Caco-2 (cell line): ENCODE measurements around the gene ECT2. TPM values are rescaled to one million over a fixed set of nuclear protein-coding genes. Genes with fewer than 3 reads are reported as not detected.
"Not testable (repeated sequence)": the region's sequence is repeated elsewhere in the genome, so short reads cannot be mapped to it uniquely, and the experiment has no call there.

Experiments used
- BruUV-seq: library from RNA; stranded (reverse); fragments of 400-500 nt; replicated peaks from 2 replicates; lab custom pipeline; 2021; lab: Mats Ljungman, UMichigan
- CTCF ChIA-PET: fragments of 300-600 bp; sonication (Branson Sonifier 250); formaldehyde crosslinking; loops from one replicate; lab custom pipeline; 2022; ENCODE audit warnings: antibody characterized with exemption; lab: Charles Lee
- POLR2A ChIA-PET: fragments of 300-600 bp; sonication (Branson Sonifier 250); formaldehyde crosslinking; loops from one replicate; lab custom pipeline; 2022; ENCODE audit warnings: antibody characterized with exemption; lab: Charles Lee
- DNase-seq, 2 experiments: peaks; one replicate each; pipeline versions ENCODE4 v3.0.0 to v3.0.0-alpha.2; 2020 to 2022
- H3K27me3 ChIP-seq: replicated peaks from 2 replicates; pipeline ENCODE4 v1.6.0; 2011; ENCODE audit warnings: low read length; ENCODE audit not compliant: control insufficient read depth, insufficient read depth
- H3K36me3 ChIP-seq: 2 replicates; pipeline ENCODE4 v1.5.1; 2011; ENCODE audit warnings: low read length; ENCODE audit not compliant: control insufficient read depth, insufficient read depth
- H3K4me1 ChIP-seq: fragments of 250-450 bp; sonication (Bioruptor Pico); 2 replicates; pipeline ENCODE4 v1.5.1; 2020; ENCODE audit warnings: mild to moderate bottlenecking
- H3K4me3 ChIP-seq: 2 replicates; pipeline ENCODE4 v1.5.1; 2011; ENCODE audit warnings: low read depth, mild to moderate bottlenecking, control low read depth, low read length
- H3K9me3 ChIP-seq: fragments of 250-450 bp; sonication (Bioruptor Pico); 2 replicates; pipeline ENCODE4 v1.5.1; 2020; ENCODE audit warnings: mild to moderate bottlenecking, moderate library complexity
- H3K27ac Mint-ChIP-seq: one replicate; pipeline ENCODE4 v1.8.0; 2022; ENCODE audit warnings: mixed read lengths; ENCODE audit not compliant: unreplicated experiment
- H3K27me3 Mint-ChIP-seq: one replicate; pipeline ENCODE4 v1.8.0; 2022; ENCODE audit warnings: mixed read lengths; ENCODE audit not compliant: insufficient read depth, unreplicated experiment
- H3K36me3 Mint-ChIP-seq: one replicate; pipeline ENCODE4 v1.8.0; 2022; ENCODE audit warnings: mild to moderate bottlenecking, mixed read lengths; ENCODE audit not compliant: insufficient read depth, unreplicated experiment
- H3K4me1 Mint-ChIP-seq: one replicate; pipeline ENCODE4 v1.8.0; 2022; ENCODE audit warnings: low read depth, mixed read lengths; ENCODE audit not compliant: unreplicated experiment
- H3K4me3 Mint-ChIP-seq: one replicate; pipeline ENCODE4 v1.8.0; 2022; ENCODE audit warnings: mild to moderate bottlenecking, moderate library complexity, mixed read lengths; ENCODE audit not compliant: unreplicated experiment
- H3K9me3 Mint-ChIP-seq: one replicate; pipeline ENCODE4 v1.8.0; 2022; ENCODE audit warnings: mixed read lengths; ENCODE audit not compliant: unreplicated experiment
- intact Hi-C: fragments of 100-400 bp; cut with micrococcal nuclease; formaldehyde crosslinking; loops from one replicate; pipeline ENCODE4 v1.10.0; 2022; ENCODE audit not compliant: unreplicated experiment
- total RNA-seq: library from RNA; stranded (reverse); gene quantifications from 2 replicates; pipeline ENCODE4 v1.2.3, GENCODE V29; 2022
- TF ChIP-seq, protein P1 (sequence below), 2 experiments: fragments of 200-600 bp in 1 of 2; IDR thresholded peaks; 1 replicate in 1 of 2; 2 replicates in 1 of 2; pipeline versions ENCODE4 v1.5.1 to v1.8.0; 2011 to 2022; ENCODE audit warnings: antibody characterized with exemption in 1 of 2, control low read depth in 1 of 2, inconsistent platforms in 1 of 2, low read depth in 1 of 2, low read length in 1 of 2, mild to moderate bottlenecking in 1 of 2, moderate library complexity in 1 of 2; ENCODE audit not compliant: insufficient read depth in 1 of 2, severe bottlenecking in 1 of 2, unreplicated experiment in 1 of 2

The ECT2 gene
- total RNA-seq, 1 experiment from 2014 or later: 68.0 TPM

DNA sequence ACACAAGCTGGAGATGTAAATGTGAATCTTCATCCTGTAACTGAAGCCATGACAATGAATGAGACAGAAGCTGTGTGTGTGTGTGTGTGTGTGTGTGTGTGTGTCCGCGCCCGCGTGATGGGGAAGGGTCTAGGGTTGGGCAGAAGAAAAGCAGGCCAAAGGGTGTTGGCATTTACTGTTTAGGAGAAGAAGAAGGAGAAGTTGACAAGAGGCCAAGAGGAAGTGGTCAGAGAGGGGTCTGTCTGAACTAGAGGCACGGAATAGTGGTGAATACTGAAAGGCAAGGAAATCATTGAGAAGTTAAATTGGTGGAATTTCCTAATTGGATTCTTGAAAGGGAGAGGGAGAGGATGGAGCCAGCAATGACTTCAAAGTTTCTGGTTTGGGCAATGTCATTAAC is 34.0 kb upstream of the ECT2 start:
- peaks cover 1% of the 10 kb centered on the region for H3K4me1 Mint-ChIP-seq
- Histone ChIP-seq H3K9me3 (no peaks in the 10 kb centered on the region), H3K36me3 (no peaks in the 10 kb centered on the region), H3K4me3 (no peak overlapping the region), H3K4me1 (peaks cover 6% of the 10 kb centered on the region; the same call in 1 of the 2 replicates), H3K27me3 (no peaks in the 10 kb centered on the region)
- peaks cover 5% of the 10 kb centered on the region for H3K36me3 Mint-ChIP-seq
- intact Hi-C loops: no loop called here
- ChIA-PET CTCF (no interaction called here), POLR2A (no interaction called here)
- H3K9me3 Mint-ChIP-seq: peaks cover 12% of the 10 kb centered on the region
- no peak overlapping the region for H3K27ac Mint-ChIP-seq
- DNase-seq: no peak
- H3K27me3 Mint-ChIP-seq: no peaks in the 10 kb centered on the region
- TF ChIP-seq, protein P1, sequence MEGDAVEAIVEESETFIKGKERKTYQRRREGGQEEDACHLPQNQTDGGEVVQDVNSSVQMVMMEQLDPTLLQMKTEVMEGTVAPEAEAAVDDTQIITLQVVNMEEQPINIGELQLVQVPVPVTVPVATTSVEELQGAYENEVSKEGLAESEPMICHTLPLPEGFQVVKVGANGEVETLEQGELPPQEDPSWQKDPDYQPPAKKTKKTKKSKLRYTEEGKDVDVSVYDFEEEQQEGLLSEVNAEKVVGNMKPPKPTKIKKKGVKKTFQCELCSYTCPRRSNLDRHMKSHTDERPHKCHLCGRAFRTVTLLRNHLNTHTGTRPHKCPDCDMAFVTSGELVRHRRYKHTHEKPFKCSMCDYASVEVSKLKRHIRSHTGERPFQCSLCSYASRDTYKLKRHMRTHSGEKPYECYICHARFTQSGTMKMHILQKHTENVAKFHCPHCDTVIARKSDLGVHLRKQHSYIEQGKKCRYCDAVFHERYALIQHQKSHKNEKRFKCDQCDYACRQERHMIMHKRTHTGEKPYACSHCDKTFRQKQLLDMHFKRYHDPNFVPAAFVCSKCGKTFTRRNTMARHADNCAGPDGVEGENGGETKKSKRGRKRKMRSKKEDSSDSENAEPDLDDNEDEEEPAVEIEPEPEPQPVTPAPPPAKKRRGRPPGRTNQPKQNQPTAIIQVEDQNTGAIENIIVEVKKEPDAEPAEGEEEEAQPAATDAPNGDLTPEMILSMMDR (IDR thresholded peaks at IDR 0.05; ENCODE audit: insufficient read depth in 1 of 2, low read depth in 1 of 2, low read length in 1 of 2, severe bottlenecking in 1 of 2, unreplicated experiment in 1 of 2): no peak
- BruUV-seq: no TSS peak
- no peak overlapping the region for H3K4me3 Mint-ChIP-seq

DNA sequence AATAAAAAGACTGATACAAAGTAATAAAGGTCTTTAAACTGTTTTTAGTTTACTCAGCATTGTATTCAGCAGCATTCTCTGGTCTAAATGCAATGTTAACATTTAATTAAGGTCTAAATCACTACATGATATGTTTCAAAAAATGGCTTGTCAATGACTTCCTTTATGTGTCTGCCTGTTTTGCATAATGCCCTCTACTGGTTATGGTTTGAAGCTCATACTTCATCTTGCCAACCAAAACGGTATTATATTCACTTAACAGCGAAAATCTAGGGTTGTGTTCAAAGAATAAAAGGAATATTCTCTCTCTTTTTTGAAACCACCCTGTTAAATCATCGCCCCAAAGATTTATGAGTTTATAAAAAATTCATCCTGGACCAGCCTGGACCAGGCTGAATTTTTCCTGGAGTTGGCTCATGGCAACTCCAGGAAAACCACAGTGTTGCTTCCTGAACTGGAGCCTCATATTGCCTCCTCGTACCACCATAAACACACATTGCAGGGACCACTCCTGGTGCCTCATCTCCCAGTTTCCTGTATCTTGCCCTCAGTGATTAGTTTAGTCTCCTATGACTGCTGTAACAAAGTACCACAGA is 32.9 kb upstream of the ECT2 start:
- BruUV-seq: no TSS peak
- Mint-ChIP-seq H3K4me3 (no peak overlapping the region), H3K9me3 (peaks cover 12% of the 10 kb centered on the region), H3K4me1 (peaks cover 7% of the 10 kb centered on the region), H3K27ac (no peak overlapping the region), H3K27me3 (no peaks in the 10 kb centered on the region), H3K36me3 (peaks cover 5% of the 10 kb centered on the region)
- no peak overlapping the region for H3K4me3 ChIP-seq
- H3K27me3 ChIP-seq: no peaks in the 10 kb centered on the region
- H3K36me3 ChIP-seq: no peaks in the 10 kb centered on the region
- H3K4me1 ChIP-seq: no peaks in the 10 kb centered on the region
- no peak for DNase-seq
- ChIA-PET CTCF (interaction anchor here (0.7 to 1.0 kb wide), 3 partner anchors 44 to 256 kb away, joined by 3 to 4 read pairs (median 3); no protein-coding TSS in a partner anchor), POLR2A (no interaction called here)
- TF ChIP-seq, protein P1 (IDR thresholded peaks at IDR 0.05; ENCODE audit: insufficient read depth in 1 of 2, low read depth in 1 of 2, low read length in 1 of 2, severe bottlenecking in 1 of 2, unreplicated experiment in 1 of 2): peak in 1 of 2 experiments; percentile 21
- intact Hi-C loops: no loop called here
- no peaks in the 10 kb centered on the region for H3K9me3 ChIP-seq

DNA sequence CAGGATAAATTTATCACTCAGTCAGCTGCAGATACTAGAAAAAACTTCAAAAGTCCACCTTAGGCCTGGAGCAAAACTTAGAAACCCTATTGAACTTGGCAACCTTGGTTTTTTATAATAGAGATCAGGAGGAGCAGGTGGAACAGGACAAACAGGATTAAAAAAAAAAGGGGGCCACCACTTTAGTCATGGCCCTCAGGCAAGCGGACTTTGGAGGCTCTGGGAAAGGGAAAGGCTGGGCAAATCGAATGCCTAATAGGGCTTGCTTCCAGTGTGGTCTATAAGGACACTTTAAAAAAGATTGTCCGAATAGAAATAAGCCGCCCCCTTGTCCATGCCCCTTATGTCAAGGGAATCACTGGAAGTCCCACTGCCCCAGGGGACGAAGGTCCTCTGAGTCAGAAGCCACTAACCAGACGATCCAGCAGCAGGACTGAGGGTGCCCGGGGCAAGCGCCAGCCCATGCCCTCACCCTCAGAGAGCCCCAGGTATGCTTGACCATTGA is 27.9 kb upstream of the ECT2 start:
- H3K4me3 ChIP-seq, H3K4me3 Mint-ChIP-seq, POLR2A ChIA-PET, intact Hi-C loops, H3K36me3 Mint-ChIP-seq, H3K4me1 ChIP-seq, H3K27ac Mint-ChIP-seq, CTCF ChIA-PET, H3K27me3 ChIP-seq, BruUV-seq, H3K27me3 Mint-ChIP-seq, H3K36me3 ChIP-seq, H3K9me3 ChIP-seq: not testable (repeated sequence)
- Mint-ChIP-seq H3K4me1 (peaks cover 14% of the 10 kb centered on the region), H3K9me3 (peaks cover 12% of the 10 kb centered on the region)
- peak in 1 of 2 experiments; percentile 47 for DNase-seq
